Stimulated activated CD4-positive, alpha-beta T cell treated with anti-CD3 and anti-CD28 coated beads, TNF-alpha, amount 100 ng/mL, for 24 hours (primary cell): ENCODE data around the gene RABL2A.
"Not testable (repeated sequence)": the region's sequence is repeated elsewhere in the genome, so short reads cannot be mapped to it uniquely, and the experiment has no call there.

Experiments
- DNase-seq, 3 experiments: peaks; one replicate each; pipeline ENCODE4 v3.0.0-alpha.2; 2020; ENCODE audit warnings: low read depth in 3 of 3

RABL2A gene

DNA sequence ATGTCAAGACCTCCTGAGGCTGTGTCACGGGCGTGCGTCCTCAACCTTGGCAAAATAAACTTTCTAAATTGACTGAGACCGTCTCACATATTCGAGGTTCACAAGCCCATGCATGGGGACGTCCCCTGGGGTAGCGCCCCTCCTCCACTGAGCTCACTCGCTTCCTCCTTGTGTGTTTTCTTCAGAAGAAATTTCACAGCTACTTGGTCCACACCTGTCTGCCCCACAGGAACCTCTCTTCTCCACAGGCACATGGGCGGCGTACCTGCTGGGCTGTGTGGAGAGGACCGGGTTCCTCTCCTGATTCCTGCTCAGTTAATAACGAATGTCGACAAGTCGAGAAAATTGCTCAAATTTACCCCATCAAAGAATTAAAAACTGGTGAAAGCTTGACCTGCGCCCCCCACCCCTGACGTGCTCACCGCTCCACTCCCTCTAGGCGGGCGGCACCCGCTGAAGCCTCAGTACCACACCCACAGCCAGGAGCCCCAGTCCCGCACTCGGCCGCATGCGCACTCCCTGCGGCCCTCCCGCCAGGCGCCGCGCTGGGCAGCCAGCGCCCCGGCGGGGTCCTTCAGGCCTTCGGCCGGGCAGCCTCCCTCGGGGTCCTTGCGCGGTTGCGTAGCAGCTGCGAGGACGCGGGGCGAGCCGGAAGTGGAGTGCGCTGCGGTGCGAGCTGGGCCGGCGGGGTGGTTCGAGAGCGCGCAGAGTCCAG is at the start of gene RABL2A:
TSS of gene RABL2A (plus strand) at position 651 of the 715 bp plus-strand sequence. CDS start 1,341 bp downstream, outside the sequence.
- peak; percentile 71 to 81 (median 72) for DNase-seq

DNA sequence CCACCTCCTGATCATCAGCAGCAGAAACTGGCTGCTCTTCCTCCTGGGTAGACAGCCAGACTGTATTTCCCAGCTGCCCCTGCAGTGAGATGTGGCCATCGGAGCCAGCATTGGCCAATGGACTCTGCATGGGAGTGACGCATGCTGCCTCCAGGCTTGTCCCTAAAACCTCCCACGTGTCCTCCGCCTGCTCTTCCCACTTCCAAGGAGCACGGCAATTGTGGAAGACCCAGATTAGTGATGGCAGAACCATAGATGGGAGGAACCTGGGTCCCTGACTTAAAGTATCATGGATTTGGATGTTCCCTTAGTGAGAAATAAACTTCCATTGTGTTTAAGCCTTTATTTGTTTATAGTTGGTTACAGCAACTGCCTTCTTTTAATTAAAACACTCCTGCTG is 48.6 kb upstream of the RABL2A start:
- not testable (repeated sequence) for DNase-seq

DNA sequence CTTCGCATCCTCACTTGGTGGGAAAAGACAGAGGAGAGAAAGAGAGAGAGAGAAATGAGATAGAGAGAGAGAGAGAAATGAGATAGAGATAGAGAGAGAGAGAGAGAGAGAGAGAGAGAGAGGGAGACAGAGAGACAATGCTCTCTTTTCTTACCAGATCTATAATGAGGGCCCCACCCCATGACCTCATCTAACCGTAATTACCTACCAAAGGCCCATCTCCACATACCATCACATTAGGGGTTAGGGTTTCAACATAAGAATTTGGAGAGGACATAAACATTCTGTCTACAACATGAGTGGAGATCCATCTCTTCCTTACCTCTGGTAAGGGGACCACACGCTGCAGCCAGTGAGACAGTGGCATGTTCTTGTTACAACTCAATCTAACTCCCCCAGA is 44.6 kb upstream of the RABL2A start:
- not testable (repeated sequence) for DNase-seq

DNA sequence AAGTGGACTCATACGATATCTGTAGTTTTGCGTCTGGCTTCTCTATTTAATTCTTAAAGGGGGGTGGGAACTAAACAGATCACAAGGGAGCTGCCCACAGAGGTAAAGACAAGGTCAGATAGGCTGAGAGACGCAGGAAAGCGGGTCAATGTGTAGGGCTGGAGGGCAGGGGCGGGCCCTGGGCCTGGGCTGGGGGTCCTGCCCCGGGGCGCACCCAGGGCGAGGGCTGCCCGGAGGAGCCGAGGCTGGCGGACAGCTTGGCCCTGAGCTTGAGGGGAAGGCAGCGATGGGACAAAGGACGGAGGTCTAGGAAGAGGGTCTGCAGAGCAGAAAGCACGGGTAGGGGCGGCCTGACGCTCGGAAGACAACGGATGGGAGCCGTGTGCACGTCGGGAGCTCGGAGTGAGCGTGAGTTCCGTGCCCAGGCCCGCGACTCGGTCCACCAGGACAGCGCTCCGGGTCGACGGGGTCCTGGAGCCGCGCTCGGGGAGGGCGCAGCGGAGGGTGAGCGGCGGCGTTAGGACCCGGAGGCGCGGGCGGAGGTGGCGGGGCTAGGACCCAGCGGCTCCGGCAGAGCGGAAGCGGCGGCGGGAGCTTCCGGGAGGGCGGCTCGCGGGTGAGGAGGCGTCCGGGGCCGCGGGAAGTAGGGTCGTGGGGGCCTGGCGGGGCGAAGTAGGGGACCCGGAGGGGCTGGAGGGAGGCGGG is 43.4 kb upstream of the RABL2A start:
- peak; percentile 55 to 80 (median 66) for DNase-seq

DNA sequence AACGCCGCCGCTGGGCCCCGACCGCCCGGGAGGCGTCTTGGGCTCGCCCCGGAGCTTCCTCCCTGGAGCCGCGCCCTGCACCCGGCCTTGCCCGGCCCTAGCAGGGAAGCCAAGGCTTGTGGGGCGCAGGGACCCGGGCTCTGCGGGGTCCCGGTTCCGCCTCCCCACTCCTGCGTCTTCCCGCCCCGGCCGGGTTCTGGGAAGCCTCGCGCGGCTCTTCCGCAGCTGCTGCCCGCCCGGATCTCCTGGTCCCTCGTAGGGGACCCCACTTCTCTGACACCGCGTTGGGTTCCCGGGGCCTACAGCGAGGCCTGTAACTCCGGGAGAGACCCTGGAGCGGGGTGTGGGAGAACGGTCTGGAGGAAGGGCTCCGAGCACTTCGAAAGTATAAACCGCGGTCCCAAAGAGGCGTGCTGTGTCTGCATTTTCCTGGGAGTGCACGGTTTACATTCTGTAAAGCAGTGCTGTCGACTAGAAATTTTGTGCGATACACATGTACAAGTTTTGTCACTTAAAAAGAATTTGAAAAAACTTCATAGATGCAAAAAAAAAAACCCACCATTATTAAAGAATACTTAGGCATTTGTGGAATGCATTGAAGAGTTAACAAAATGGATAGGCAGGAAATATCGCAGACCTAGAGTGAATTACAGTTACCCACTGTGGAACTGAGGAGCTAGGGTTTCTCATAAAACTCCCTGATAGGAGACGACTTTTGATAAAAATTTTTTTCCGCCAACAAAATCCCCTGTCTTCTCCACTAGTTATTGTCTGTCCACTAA is 42.6 kb upstream of the RABL2A start:
- peak in 1 of 3 experiments; percentile 26 for DNase-seq

DNA sequence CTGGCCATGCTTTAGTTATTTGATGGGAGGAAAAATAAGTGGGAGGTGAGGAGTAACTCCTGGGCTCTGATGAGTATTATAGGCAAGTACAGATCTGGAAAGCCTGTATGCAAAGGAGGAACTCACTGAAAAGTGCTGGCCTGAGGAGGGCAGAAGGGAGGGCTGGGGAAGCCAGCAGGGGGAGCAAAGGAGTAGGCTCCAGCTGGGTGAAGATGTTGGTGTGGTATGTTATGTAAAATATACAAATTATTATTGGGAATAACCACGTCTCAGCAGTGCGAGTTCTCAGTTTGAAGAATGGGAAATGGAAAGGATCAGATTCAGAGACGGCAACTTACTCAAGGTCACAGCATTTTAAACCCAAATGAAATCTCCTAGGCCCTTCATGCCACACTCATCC is 39.9 kb upstream of the RABL2A start:
- peak in 1 of 3 experiments; percentile 59 for DNase-seq

DNA sequence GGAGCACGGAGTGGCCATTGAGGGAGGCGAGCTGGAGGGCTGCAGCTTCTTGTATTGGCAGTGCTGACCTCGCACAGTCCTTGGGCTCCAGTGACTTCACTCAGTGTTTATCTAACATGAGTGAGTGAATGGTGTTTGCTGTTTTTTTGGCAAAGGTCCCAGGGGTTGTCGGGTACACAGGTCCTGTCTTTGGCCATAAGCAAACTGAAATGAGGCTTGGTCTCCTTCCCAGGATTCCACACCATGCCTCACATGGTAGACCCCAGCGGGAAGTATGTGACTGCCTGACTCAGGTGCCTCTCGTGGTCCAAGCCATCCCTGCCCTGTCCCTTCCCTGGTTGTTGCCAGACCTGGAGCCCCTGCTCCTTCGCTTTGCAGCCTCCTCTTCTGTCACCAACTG is 37.5 kb upstream of the RABL2A start:
- not testable (repeated sequence) for DNase-seq

DNA sequence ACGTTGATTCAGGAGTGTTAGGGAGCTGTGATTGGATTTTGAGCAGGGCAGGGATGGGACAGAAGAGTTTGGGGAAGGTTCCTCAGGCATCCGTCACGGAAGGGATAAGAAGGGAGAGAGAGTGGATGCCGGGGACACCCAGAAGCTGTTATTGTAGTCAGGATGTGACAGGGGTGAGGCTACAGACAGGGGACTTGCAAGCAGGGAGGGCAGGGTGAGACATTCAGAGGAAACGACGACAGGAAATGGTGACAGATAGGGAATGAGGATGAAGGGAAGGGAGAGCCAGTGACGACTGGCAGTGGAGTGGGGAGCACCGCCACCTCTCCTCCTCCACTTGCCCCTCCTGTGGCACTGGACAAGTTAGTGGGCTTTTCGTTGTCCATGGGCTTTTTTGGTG is 35.1 kb upstream of the RABL2A start:
- not testable (repeated sequence) for DNase-seq

DNA sequence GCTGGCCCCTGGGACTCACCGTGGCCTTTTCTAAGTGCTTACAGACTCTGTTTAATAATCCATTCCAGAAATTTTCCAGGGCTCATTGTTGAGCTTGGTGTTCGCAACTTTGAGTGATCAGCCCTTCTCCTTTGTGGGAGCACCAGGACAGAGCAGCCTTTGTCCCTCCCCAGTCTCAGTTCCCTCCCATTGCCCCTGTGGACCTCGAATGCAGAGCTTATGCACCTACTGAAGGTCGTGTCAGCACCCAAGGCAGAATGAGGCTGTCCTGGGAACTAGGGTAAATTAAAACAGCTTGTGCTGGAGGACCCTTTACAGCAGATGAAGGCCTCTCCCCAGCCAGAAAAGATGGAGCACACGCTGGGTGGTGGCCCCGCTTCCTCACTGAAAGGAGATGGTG is 33.8 kb upstream of the RABL2A start:
- DNase-seq: not testable (repeated sequence)

DNA sequence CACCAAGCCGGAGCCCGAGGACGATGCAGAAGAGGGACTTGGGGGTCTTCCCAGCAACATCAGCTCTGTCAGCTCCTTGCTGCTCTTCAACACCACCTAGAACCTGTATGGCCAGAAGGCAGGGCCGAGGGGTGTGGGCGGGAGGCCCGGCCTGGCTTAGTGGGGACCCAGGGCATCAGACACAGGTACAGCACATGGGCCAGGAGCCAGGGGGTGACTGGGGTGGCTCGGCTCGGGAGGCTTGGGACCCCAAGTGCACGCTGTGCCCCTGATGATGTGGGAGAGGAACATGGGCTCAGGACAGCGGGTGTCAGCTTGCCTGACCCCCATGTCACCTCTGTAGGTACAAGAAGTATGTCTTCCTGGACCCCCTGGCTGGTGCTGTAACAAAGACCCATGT is 31.3 kb upstream of the RABL2A start:
- not testable (repeated sequence) for DNase-seq

DNA sequence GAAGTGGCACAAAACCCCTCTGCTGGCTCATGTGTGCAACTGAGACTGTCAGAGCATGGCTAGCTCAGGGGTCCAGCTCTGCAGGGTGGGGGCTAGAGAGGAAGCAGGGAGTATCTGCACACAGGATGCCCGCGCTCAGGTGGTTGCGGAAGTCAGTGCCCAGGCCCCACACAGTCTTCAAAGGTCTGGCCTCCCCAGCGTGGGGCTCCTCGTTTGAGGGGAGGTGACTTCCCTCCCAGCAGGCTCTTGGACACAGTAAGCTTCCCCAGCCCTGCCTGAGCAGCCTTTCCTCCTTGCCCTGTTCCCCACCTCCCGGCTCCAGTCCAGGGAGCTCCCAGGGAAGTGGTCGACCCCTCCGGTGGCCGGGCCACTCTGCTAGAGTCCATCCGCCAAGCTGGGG is 29.9 kb upstream of the RABL2A start:
- DNase-seq: not testable (repeated sequence)

DNA sequence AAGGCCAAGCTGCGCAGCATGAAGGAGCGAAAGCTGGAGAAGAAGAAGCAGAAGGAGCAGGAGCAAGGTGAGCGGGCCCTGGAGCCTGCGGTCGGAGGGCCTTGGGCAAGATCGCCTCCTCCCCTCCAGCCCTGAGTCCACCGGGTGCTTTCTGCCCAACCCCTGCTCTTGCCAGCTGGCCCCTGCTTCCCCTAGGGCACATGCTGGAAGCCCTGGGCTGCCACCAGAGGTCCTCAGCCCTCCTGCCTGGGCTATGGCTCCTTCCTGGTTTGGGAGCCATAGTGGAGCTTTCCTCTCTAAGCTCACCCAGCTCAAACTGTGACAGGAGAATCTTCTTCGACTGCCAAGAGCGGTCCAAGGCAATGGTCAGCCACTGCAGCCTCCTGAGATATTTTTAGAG is 29.5 kb upstream of the RABL2A start:
- DNase-seq: not testable (repeated sequence)

DNA sequence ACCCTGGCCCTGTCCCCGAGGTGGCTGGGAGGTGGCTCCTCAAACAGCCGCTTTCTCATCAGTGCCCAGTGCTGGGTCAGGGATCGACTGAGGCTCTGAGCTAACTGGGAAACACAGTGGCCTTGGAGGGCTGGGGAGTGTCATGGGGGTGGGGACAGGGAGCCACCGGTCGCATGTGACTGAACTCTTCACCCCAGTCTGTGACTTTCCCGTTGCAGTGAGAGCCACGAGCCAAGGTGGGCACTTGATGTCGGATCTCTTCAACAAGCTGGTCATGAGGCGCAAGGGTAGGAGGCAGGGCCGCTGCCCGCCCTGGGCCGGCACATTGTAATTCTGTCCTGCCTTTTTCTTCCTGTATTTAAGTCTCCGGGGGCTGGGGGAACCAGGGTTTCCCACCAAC is 28.9 kb upstream of the RABL2A start:
- DNase-seq: not testable (repeated sequence)

DNA sequence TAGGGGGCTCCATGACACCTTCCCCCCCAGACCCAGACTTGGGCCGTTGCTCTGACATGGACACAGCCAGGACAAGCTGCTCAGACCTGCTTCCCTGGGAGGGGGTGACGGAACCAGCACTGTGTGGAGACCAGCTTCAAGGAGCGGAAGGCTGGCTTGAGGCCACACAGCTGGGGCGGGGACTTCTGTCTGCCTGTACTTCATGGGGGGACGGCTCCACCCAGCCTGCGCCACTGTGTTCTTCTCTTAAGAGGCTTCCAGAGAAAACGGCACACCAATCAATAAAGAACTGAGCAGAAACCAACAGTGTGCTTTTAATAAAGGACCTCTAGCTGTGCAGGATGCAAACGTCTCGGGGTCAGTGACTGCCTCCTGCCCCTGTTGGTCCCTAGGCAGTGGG is 28.3 kb upstream of the RABL2A start:
- DNase-seq: not testable (repeated sequence)

DNA sequence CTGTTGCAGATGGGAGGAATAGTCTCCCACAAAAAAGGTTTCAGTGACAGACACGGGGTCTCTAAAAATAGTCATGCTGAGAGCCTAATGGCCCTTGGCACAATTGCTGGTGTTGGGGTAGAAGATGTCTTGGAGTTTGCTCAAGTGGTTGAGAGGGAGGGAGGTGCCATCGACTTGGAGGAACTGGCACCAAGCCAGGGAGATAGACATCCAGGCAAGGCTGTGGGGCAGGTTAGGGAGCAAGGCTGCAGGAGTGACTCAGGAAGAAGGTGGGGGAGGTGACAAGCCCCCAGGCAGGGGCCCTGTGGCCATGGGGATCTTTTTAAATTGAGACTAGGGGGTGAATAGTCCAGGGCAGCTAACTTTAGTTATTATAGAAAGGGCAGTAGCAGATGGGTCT is 27.9 kb upstream of the RABL2A start:
- DNase-seq: not testable (repeated sequence)

DNA sequence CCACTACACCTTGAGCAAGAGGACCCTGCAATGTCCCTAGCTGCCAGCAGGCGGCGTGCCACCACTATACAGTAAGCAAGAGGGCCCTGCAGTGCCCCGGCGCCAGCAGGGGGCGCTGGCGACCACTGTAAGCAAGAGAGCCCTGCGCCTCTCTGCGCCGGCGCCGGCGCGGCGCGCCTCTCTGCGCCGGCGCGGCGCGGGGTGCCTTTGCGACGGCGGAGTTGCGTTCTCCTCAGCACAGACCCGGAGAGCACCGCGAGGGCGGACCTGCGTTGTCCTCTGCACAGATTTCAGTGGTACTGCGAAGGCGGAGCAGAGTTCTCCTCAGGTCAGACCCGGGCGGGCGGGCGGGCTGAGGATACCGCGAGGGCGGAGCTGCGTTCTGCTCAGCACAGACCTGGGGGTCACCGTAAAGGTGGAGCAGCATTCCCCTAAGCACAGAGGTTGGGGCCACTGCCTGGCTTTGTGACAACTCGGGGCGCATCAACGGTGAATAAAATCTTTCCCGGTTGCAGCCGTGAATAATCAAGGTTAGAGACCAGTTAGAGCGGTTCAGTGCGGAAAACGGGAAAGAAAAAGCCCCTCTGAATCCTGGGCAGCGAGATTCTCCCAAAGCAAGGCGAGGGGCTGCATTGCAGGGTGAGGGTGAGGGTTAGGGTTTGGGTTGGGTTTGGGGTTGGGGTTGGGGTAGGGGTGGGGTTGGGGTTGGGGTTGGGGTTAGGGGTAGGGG is 24.9 kb upstream of the RABL2A start:
- DNase-seq: peak in 2 of 3 experiments; percentile 36 to 67

DNA sequence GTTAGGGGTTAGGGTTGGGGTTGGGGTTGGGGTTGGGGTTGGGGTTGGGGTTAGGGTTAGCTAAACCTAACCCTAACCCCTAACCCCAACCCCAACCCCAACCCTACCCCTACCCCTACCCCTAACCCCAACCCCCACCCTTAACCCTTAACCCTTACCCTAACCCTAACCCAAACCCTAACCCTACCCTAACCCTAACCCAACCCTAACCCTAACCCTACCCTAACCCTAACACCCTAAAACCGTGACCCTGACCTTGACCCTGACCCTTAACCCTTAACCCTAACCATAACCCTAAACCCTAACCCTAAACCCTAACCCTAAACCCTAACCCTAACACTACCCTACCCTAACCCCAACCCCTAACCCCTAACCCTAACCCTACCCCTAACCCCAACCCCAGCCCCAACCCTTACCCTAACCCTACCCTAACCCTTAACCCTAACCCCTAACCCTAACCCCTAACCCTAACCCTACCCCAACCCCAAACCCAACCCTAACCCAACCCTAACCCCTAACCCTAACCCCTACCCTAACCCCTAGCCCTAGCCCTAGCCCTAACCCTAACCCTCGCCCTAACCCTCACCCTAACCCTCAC is 24.1 kb upstream of the RABL2A start:
- DNase-seq: no peak

DNA sequence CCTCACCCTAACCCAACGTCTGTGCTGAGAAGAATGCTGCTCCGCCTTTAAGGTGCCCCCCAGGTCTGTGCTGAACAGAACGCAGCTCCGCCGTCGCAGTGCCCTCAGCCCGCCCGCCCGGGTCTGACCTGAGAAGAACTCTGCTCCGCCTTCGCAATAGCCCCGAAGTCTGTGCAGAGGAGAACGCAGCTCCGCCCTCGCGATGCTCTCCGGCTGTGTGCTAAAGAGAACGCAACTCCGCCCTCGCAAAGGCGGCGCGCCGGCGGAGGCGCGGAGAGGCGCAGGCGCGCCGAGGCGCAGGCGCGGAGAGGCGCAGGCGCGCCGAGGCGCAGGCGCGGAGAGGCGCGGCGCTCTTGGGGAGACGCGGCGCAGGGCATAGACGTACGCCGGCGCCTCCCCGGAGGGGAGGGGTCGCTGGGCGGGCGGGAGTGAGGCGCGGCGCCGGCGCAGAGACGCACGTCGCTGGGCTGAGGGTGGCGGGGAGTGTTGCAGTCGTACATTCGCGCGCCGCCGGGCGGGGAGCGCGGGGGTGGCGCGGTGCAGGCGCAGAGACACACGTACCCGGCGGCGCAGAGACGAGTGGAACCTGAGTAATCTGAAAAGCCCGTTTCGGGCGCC is 23.5 kb upstream of the RABL2A start:
- DNase-seq: peak; percentile 66 to 84 (median 73)

DNA sequence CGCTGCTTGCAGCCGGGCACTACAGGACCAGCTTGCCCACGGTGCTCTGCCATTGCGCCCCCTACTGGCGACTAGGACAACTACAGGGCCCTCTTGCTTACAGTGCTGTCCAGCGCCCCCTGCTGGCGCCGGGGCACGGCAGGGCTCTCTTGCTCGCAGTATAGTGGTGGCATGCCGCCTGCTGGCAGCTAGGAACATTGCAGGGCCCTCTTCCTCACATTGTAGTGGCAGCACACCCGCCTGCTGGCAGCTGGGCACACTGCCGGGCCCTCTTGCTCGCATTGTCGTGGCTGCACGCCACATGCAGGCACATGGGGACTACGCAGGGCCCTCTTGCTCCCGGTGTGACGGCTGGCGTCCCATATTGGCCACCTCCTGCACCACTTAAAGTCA is 23.0 kb upstream of the RABL2A start:
- peak; percentile 86 to 90 (median 87) for DNase-seq

DNA sequence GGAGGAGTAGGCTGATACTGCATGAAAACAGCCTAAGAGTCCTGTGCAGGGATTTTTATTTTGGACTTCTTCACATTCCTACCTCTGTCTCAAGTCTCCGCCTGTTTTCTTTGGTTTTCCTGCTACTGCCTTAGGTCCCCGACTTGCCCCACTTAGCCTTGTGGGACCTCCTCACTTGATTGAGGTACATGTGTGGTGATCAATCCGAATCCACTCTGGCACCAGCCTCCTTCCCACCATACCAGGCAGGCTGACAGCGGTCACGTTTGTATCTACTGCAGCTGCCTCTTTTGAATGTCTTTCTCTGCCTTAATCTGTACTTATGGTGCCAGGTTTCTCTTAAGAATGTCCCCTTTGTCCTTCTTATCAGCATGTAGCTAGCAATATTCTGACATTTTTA is 22.4 kb upstream of the RABL2A start:
- not testable (repeated sequence) for DNase-seq

DNA sequence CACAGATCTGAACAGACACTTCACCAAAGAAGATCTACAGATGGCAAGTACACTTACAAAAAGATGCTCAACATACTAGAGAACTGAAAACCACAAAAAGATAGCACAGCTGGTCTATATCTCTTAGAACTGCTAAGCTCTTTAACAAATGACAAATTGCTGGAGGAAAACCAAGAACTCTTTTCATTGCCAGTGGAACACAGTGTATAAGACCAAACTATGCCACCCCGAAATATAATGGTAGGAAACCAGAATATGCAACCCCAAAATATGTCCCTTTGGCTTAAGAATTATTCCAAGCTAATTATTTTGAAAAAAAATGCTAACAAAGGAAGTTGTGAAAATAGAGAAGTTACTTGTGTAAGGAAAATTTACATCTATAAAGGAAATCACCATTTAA is 21.0 kb upstream of the RABL2A start:
- not testable (repeated sequence) for DNase-seq
